Left ventricle myocardium superior (tissue), 1 donor: Measurements from ENCODE around the gene SYT6. TPM values are rescaled to one million over a fixed set of nuclear protein-coding genes. Genes with fewer than 3 reads are reported as not detected.

Experiments
- ATAC-seq: fragments of 200-7000 bp; cut with Tn5 transposase; one replicate; pipeline ENCODE4 v1.9.1; 2020; ENCODE audit warnings: mild to moderate bottlenecking, moderate library complexity
- DNase-seq: peaks from one replicate; pipeline ENCODE4 v3.0.0-alpha.2; 2020
- intact Hi-C: fragments of 100-400 bp; cut with micrococcal nuclease; formaldehyde crosslinking; loops from one replicate; pipeline ENCODE4 v1.11.0; 2022
- total RNA-seq: library from RNA; stranded (reverse); fragmentation: NEBNext Ultra II Directional; extraction: Animal tissue kit (Norgen Biotek cat#: 25700); gene quantifications from one replicate; pipeline ENCODE4 v1.2.1, GENCODE V29; 2021
- donor health status: DM: no; HTN: yes; CAD: no; lungs with severe emphysema.

Gene SYT6
- total RNA-seq, 1 donor from 2014 or later: not detected

DNA sequence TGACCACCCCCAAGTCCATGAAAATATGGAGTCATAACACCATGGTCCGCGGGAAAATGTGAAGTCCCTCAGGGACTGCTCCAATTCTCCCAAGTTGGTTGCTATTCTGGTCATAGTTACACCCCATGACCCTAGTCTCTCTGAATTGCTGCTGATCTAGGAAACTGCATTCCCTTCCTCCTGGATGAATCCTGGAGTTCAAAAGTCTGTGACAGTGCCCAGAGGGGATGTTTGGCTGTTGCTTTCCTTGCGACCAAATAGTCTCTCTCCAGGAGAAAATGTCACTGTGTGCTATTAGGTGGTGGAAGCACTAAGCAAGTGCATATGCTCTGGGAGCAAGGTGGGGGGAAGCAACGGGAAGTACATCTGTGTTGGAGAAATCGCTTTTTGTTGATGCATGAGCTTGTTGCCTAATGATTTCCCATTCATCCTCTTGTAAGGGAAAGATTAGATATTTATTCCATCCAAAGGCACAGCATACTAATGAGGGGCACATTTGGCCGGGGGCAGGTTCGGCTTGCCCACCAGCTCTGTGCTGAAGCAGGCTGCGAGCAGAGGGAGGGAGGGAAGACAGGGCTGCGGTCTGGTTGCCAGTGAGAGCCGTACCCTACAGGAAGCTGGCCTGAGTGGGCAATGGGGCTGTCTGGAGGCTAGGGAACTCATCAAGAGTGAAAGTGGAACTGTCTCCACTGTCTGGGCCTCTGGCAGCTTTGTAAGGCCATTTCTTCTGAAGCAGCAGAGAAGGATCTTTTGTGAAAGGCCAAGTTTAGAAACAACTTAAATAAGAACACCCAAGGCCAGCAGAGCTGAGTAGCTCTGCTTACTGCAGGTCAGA is 27.2 kb downstream of the SYT6 start:
- DNase-seq (no peak), ATAC-seq (peak; percentile 50)
- intact Hi-C loops: no loop called here

DNA sequence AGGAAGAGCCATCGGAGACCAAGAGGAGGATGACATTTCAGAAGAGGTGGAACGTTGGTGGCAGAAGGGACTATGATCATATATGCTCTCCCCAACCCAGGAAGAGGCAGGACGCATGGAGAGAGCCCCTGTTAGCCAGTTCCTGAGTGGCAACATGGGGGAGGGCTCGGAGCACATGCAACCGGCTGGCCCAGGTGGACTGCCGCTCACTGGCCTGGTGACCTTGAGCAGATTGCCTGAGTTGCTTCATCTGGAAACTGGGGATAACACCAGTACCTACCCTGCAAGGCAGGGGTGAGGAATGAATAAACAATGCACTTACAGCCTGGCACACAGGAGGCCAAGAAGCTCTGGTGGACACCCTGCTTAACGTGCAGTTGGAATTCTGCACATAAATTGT is 29.0 kb downstream of the SYT6 start:
- intact Hi-C loops: no loop called here
- ATAC-seq (no peak), DNase-seq (no peak)

DNA sequence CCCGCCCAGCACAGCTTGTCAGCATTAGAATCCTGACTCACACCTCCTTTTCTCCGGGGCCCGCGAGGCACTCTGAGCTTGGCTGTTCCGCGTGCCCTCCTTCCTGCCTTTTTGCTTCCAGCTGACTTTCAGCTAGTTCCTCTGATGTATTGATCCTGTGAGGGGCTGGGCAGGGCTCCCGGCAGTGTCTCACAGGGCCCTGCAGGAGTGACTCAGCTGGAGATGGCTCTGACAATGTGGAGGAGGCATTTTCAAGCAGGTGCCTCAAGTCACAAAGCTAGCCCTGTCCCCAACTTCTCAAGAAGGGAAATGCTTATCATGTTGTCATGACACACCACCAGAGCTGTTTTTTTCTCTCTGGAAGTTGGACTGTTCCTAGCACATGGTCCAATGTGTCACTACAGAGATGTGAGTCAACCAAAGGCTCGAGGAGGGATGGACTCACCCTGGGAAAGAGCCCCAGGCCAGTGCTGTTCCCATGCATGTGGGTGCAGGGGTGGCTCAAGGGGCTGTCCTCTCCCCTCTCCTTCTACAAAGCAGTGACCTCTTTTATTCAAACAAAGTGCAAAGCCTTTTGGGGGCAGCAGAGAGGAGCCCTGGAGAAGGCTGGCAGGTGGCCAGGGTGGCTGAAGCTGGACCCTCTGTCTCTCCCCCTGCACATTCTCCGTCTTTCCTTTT is 30.6 kb downstream of the SYT6 start:
- intact Hi-C loops: no loop called here
- DNase-seq (peak; percentile 41), ATAC-seq (no peak)

DNA sequence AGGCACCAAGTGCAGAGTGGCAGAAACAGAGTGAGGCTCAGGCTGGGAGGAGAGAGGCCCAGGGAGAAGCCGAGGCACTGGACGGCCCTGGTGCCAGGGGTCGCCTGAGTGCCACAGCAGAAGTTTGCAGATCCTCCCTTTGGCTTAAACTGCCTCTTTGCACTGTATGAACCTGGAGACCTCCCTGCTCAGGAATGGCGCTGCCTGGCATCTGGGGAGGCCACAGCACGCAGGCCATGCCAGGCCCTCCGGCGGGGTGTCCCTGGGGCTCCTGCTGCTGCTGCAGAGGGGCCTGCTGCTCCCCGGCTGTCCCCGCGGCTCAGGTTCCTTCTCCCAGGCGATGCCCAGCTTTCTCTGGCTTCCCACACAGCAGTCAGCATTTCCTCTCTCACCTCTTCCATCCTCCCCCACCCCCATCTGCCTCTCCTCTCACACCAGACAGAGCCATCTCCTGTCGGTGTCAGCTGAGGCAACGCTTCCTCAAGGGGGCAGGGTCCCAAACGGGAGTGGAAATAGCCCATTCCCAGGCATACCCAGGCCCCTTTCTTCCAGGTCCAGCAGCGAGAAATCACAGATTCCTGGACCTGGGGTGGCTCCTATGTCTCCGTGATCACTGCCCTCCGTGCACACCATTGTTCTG is 35.2 kb downstream of the SYT6 start:
- ATAC-seq (no peak), DNase-seq (no peak)
- intact Hi-C loops: no loop called here

DNA sequence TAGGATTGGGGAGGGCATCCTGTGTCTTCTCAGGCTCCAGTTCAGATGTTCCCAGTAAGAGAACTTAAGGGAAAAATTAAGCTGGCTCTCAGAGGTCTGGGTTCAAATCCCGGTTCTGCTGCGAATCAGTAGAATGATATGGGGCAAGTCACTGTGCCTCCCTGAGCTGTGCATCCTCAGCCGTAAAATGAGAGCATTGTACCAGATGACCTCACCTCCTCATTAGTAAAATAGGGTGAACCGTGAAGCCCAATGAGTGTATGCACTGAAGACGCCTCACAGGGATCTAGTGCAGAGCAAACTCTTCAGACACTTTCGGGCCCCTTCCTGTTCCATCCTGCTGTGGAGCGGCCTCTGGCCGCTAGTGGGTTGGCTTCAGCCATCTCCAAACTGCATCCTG is 36.0 kb downstream of the SYT6 start:
- intact Hi-C loops: no loop called here
- no peak for DNase-seq
- ATAC-seq: no peak

DNA sequence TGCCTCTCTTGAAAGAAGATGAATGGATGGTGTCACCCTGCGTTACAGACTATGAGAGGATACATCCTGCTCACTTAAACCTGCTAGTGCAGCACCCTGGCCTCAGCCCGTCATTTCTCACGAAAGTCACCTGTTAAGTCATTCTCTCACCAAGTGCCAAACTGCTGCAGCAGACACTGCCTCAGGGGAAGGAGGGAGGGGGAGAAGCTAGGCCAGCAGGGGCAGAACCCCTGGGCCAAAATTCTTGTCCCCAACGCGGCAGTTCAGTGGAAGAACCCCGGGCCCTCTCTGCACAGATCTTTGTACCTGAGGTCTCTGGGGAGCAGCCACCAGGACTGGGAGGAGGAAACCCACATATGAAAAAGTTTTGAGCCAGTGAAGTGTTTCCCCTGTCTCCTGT is 37.6 kb downstream of the SYT6 start:
- intact Hi-C loops: no loop called here
- DNase-seq: no peak
- no peak for ATAC-seq

DNA sequence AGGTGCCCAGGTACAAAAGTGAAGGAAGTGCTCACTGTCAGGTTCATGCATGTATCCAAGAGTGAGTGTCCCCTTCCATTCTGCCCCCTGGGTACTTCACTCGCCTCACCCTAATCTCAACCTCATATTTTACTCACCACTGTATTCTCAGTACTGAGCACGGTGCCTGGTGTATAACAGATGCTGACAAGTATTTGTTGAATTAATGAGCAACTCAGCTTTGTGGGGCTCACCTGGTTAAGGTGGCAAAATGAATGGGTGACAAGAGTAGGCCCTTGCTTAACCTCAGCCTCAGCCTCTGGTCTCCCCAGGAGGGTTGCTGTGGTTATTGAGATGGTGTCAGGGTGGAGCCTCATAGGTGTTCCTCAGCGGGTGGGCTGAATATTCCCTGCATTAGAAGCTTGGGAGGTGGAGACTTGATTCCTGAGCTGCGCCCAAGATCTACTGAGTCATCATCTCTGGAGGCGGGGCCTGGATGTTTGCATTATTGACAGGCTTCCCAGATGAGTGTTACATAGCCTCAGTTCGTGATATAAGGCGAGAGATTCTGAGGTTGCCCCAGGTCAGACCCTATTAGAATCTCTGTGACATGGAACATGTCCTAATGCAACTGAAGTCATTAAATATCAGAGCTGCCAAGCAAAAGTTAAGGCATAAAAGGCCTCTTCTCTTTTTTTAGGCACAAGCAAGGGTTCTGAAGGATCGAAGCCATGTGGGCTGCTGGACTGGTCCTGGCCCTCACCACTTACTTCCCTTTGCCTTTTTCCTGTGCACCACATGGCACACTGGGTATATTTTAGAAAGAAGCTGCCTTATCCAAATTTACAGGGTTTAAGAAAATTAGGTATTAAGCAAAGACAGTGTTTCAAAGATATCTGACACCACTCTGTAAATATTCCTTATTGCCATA is 39.2 kb downstream of the SYT6 start:
- DNase-seq (no peak), ATAC-seq (no peak)
- intact Hi-C loops: no loop called here

DNA sequence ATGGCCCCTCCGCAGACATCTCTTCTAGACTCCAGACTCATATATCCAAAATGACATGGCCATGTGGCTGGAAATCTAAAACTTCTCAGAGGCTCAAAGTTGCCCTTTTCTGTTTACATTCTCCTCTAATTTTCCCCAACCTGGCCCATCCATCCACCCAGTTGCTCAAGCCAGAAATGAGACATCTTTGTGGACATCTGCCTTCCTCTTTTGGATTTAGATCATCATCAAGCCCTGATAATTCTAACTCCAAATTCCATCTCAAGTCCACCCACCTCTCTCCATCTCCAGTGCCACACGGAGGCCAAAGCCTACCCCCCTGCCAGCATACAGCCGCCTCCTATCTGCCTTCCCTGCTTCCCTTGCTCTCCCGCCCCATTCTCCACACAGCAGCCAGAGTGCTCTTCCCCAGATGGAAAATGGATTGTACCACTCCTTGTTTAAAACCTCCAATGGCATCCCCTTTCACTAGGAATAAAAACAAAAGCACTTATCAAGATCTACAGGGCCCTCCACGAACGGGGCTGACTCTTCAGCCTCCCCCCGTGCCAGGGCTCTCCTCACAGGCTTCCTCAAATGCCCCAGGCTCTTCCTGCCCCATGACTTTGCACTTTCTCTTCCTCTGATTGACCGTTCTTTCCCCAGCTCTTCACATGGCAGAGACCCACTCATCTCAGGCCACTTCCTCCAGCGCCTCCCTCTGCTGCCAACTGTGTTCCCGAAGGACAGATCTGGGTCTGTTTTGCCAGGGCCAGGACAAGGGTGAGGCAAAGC is 40.1 kb downstream of the SYT6 start:
- intact Hi-C loops: no loop called here
- no peak for DNase-seq
- peak; percentile 83 for ATAC-seq

DNA sequence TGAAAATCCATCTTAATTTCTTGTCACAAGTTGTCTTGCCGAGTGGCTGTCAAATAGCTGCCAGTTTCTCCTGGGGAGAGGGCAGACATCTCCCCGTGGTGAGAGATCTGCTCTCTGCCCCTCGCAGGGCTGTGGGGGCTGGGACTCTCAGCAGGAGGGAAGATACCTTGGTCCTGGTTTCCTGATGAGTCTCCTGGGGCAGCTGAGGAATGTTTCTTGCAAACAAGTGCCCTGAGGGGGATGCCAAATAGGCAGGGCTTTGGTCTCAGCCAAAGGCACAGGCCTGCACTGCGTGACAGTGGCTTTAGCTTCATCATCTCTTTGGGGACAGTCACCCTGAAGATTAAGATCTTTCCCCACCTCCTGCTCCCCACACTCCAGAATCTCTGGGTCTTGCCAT is 40.9 kb downstream of the SYT6 start:
- DNase-seq (no peak), ATAC-seq (no peak)
- intact Hi-C loops: no loop called here

DNA sequence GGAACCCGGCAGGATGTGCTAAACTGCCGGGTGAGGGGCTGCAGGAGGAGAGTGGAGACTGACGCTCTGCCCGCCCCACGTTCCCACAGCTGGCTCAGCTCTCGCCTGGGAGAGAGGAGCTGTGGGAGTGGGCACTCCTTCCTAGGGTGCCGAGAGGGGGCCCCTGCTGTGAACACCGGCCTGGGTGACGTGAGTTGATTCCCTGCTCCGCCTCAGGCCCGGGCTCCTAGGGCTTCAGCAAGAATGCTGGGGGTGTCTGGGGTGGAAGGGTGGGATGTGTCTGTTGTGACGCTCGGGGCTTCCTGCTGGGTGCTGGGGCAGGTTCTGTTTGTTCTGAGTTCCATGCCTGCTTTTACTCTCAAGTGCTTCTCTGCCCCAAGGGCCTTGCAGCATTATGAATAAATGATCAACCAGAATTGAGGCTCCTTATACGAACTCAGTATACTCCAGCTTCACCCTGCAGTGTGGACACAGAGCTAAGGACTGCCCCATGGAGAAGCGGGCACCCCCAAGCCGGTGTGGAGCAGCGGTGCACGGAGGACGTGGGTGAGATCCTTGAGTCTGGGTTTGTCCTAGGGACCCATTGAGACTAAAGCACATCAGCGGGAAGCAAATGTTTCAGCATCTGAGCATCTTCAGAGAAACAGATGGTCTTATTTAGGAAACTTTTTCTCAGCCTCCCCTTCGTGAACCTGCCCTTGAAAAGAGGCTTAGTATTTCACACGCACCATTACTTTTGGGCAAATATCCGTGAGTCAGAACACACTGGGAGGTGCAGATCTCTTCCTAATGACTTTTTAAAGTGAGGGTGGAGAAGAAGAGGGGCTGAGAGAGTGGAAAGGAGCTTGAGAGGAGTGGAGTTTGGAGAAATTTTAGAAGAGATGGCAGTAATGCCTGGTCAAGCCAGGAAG is 41.7 kb downstream of the SYT6 start:
- no peak for DNase-seq
- intact Hi-C loops: no loop called here
- no peak for ATAC-seq

DNA sequence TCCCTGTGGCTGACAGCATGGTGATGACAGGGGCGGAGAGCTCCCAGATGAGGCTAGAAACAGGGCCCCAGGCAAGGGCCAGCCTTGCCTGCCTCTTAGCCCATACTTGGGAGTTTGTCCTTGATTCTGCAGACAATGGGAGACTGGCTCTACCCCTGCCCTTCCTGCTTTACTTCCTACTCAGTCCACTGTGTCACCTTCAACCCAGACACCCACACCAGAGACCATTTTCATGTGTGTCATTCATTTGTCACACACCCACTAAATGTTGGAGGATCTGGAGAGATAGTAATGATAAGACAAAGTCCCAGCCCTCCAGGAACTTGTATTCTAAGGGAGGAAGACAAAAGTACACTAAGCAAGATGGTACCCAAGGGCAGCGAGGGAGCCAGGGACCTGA is 43.7 kb downstream of the SYT6 start:
- intact Hi-C loops: no loop called here
- DNase-seq (no peak), ATAC-seq (no peak)

DNA sequence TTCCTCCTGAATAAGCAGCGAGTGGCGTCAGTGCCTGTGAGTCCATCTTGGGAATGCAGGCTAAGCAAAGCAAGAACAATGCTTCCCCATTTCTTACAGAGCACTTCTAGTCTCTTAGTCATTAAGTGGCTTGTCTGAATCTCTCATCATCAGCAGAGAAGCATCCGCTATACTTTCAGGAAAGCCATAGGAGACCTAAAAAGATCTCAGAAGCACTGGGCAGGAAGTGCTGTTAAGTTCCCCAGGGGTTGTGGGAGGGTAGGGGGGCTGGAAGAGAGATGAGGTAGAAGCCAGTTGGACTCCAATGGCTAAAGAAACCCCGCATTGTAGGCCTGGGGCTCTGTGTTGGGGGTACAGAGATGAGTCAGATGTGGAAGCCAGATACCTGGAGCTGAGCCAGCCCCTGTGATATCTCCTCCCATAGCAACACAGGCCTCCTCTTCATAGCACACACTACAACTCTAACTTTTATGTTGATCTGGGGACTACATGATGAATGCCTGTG is 44.9 kb downstream of the SYT6 start:
- DNase-seq (no peak), ATAC-seq (peak; percentile 35)
- intact Hi-C loops: no loop called here

DNA sequence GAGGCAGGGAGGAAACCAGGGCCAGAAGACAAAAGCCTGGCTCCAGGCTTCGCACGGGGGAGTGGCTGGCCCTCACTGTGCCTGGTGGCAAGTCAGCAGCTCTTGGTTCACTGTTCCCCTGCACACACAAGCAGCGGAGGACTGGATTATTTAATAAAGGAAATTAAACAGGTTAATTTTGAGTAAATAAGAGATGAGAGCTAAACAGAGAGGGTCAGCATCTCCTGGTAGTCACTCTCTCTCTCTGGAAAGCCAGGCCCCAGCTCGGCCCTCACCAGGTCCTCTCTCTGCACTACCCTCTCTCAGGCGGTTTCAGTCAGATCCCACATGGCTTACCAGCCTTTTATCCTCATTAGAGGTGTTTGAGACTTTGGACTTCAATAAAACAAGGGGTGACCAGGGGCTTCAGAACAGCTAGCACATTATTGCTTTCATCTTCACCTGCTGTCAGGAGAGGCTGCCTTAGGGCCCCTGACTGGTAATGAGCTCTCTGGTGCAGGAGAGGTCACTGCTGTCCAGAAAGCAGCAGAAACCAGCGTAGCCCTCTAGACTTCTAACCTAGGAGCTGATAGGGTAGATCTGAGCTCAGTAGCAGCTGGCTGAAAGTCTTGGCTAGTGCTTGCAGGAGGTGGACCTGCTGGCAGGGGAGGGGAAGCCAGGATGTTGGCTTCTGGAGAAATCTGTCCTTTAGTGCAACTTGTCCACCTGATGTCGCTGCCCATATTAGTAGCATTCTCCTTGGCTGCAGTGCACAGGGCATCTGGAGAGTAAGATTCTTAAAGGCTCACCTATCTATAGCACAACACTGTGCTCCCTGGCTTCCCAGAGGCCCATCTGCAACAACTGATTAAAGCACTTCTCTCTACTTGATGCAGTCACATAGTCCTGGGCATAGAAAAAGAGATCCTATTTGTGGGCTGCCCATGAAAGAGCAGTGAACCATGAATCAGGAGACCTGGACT is 45.9 kb downstream of the SYT6 start:
- DNase-seq (no peak), ATAC-seq (peak; percentile 47)
- intact Hi-C loops: no loop called here

DNA sequence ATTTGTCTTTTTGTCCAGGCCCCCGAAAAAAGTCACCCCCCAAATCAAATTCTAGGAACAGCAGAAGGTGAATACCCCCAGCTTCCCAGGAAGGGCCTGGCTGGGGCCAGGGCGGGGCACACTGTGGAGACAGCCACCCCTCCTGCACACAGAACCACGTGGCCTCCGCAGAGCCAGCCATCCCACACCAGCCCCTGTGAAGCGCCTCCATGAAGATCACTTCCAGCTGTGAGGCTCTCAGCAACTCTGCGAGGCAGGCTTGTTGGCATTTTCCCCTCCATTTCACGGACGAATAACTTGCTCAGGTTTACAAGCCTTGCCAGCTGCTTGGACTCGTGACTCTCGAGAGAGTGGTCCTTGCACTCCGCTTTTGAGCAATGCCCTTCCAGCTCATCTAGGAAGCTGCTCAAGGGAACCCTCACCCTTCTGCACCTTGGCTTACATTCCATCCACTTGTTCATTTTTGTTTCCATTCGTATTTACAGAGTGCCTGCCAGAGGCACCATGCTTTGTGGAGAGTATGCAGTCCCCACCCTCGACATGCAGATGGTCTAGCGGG is 48.2 kb downstream of the SYT6 start:
- DNase-seq (no peak), ATAC-seq (no peak)
- intact Hi-C loops: no loop called here

DNA sequence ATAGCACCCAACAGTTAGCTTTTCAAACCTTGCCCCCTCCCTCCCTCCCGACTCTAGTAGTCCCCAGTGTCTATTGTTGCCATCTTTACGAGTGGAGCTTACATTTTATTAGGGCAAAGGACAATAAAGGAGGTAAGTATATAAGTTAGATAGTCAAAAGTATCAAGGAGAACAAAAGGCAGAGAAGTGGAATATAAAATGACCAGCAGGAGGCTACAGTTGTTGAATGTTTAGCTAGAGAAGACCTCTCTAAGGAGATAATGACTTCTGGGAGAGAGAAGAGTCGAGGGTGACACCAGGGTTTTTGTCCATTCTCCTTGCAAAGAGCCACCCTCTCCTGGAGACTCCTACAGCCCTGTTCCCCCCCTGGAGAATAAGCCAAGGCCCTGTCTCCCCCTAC is 48.7 kb downstream of the SYT6 start:
- no peak for DNase-seq
- intact Hi-C loops: no loop called here

DNA sequence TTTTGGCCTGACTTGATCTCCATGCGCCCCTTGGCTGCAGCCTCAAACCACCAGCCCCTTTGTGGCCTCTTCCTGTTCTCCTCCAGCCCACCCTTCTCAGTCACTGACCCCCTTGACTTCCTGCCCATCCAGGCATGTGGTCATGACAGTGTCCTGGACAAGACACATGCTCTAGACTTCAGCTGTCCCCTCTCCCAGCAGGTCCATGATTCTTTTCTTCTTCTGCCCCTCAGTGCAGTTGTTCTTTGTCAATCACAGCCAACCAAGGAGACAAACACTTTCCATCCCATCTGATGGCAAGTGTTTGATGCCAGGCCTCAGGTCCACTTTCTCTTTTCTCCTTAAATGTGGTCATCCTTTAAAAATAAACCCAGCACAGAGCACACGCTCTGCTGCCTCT is 49.7 kb downstream of the SYT6 start:
- intact Hi-C loops: no loop called here
- ATAC-seq: no peak
- no peak for DNase-seq

More for the DNA sequence above, 48.7 kb downstream of the SYT6 start:
- ATAC-seq: no peak
